ENCODE data around the gene CCDC33. TPM values are rescaled to one million over a fixed set of nuclear protein-coding genes. Genes with fewer than 3 reads are reported as not detected.

Gene CCDC33
- total RNA-seq, 1 experiment from 2014 or later = 0.77 TPM

DNA sequence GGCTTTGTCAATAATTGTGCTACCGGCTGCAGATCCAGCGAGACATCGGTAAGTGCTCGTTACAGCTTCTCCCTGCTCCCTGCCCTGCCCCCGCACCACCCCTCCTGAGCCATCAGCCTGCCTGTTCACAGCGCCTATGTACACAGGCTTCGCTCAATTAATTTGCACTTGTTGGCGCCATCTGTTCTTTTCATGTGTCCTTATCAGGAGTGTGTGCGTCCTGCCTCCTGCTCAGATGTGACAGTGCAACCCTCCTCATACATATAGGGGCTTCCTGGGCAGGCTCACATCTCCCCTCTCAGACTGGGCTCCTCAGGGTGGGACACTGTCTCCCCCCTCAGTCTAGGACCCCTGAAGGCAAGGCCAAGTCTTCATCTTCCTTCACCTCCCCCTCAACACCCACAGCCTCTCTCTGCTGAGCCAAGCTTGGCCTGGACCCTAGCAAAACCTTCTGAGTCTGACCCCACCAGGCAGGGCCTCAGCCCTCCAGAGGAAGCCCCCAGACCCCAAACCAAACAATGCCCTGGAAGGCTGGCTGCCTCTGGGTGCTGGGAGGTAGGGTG is 76.4 kb downstream of the CCDC33 start:
- Histone ChIP-seq H2AFZ (ENCODE audit: low read length) (no peak overlapping the region), H4K20me1 (ENCODE audit: low read length) (no peaks in the 10 kb centered on the region), H3K4me3 (ENCODE audit: low read length) (no peak overlapping the region), H3K27ac (ENCODE audit: low read length) (no peak overlapping the region), H3K9ac (ENCODE audit: low read length) (no peak overlapping the region), H3K9me2 (replicated peaks; ENCODE audit: low read length) (no peaks in the 10 kb centered on the region), H3K27me3 (ENCODE audit: low read length) (peaks cover 7% of the 10 kb centered on the region), H3F3A (ENCODE audit: low read length, unreplicated experiment) (no peaks in the 10 kb centered on the region), H3K79me2 (ENCODE audit: low read length) (no peaks in the 10 kb centered on the region), H3K4me1 (ENCODE audit: insufficient read depth, low read length) (no peaks in the 10 kb centered on the region), H3K36me3 (ENCODE audit: low read depth, low read length) (no peaks in the 10 kb centered on the region), H3K4me2 (ENCODE audit: low read length) (no peak overlapping the region), H3K9me3 (ENCODE audit: low read length) (no peaks in the 10 kb centered on the region)
- ATAC-seq (no peak), DNase-seq (no peak)
- TF ChIP-seq EZH2phosphoT487 (IDR thresholded peaks at IDR 0.05; ENCODE audit: borderline replicate concordance, low read length) (no peak), EZH2 (IDR thresholded peaks at IDR 0.05; ENCODE audit: low read length, unreplicated experiment) (no peak)
- TF ChIP-seq, protein P1, sequence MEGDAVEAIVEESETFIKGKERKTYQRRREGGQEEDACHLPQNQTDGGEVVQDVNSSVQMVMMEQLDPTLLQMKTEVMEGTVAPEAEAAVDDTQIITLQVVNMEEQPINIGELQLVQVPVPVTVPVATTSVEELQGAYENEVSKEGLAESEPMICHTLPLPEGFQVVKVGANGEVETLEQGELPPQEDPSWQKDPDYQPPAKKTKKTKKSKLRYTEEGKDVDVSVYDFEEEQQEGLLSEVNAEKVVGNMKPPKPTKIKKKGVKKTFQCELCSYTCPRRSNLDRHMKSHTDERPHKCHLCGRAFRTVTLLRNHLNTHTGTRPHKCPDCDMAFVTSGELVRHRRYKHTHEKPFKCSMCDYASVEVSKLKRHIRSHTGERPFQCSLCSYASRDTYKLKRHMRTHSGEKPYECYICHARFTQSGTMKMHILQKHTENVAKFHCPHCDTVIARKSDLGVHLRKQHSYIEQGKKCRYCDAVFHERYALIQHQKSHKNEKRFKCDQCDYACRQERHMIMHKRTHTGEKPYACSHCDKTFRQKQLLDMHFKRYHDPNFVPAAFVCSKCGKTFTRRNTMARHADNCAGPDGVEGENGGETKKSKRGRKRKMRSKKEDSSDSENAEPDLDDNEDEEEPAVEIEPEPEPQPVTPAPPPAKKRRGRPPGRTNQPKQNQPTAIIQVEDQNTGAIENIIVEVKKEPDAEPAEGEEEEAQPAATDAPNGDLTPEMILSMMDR (conservative IDR thresholded peaks at IDR 0.05; ENCODE audit: low read depth, low read length) = no peak
- ChIA-PET POLR2A (ENCODE audit: unreplicated experiment) (no interaction called here), CTCF (interaction anchor here (0.6 to 1.6 kb wide), 3 partner anchors 8 to 73 kb away, joined by 3 to 9 read pairs (median 4); no protein-coding TSS in a partner anchor)
- no TSS peak for BruUV-seq (replicated peaks)
- intact Hi-C loops (cut with micrococcal nuclease) = no loop called here

DNA sequence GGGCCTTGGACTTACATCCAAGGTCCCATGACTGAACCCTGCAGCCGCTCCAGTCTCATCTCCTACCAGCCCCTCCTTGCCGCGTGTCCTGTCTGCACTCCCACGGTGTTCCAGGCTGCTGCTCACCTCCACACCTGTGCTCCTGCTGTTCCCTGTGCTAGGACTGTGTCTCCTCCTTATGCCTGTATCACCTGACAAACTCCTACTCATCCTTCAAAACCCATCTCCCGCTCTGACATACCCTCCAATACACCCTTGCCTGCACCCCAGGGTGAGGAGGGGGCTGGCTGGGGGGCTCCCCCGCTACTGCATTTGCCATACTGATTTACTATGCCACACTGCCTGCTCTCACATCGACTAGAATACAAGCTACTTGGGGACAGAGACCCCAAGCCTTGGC is 77.8 kb downstream of the CCDC33 start:
- Histone ChIP-seq H3K36me3 (ENCODE audit: low read depth, low read length) (no peaks in the 10 kb centered on the region), H3K27ac (ENCODE audit: low read length) (no peak overlapping the region), H3K4me3 (ENCODE audit: low read length) (no peak overlapping the region), H4K20me1 (ENCODE audit: low read length) (no peaks in the 10 kb centered on the region), H3K4me2 (ENCODE audit: low read length) (no peak overlapping the region), H3K27me3 (ENCODE audit: low read length) (peaks cover 7% of the 10 kb centered on the region), H3K9ac (ENCODE audit: low read length) (no peak overlapping the region), H3K9me3 (ENCODE audit: low read length) (no peaks in the 10 kb centered on the region), H3K9me2 (replicated peaks; ENCODE audit: low read length) (no peaks in the 10 kb centered on the region), H3K4me1 (ENCODE audit: insufficient read depth, low read length) (no peaks in the 10 kb centered on the region), H2AFZ (ENCODE audit: low read length) (no peak overlapping the region), H3K79me2 (ENCODE audit: low read length) (no peaks in the 10 kb centered on the region), H3F3A (ENCODE audit: low read length, unreplicated experiment) (no peaks in the 10 kb centered on the region)
- ATAC-seq (no peak), DNase-seq (no peak)
- intact Hi-C loops (cut with micrococcal nuclease) = no loop called here
- ChIA-PET POLR2A (ENCODE audit: unreplicated experiment) (no interaction called here), CTCF (no interaction called here)
- TF ChIP-seq EZH2phosphoT487 (IDR thresholded peaks at IDR 0.05; ENCODE audit: borderline replicate concordance, low read length) (no peak), EZH2 (IDR thresholded peaks at IDR 0.05; ENCODE audit: low read length, unreplicated experiment) (no peak)
- TF ChIP-seq, protein P1 (conservative IDR thresholded peaks at IDR 0.05; ENCODE audit: low read depth, low read length) = no peak
- no TSS peak for BruUV-seq (replicated peaks)

DNA sequence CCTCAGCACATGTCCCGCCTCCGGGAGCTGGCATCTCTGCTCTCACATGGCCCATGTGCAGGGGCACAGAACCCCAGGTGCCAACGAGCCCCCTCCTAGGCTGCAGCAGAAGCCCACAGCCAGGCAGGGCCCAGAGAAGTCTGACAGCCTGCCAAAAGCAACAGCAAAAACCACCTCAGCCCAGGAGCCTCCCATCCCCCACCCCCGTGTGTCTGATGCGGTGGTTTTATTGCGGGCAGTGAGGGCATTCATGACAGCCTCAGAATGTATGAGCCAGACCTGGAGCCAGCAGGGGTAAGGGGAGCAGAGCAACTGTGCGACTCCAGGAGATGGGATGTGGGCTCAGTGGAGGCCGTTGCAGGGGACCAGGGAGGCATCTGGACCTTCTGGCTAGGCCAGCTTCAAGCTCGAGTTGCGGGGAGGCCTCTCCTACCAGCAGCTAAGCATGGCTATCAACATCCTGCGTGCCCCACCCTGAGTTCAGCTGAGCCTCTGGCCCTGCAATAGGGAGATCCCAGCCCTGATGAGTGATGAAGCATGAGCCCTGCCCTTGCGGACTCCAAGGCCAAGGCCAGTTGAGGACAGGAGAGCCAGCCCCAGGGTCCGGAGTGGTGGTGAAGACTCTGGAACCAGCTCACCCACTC is 78.8 kb downstream of the CCDC33 start:
- Histone ChIP-seq H3K27ac (ENCODE audit: low read length) (no peak overlapping the region), H4K20me1 (ENCODE audit: low read length) (no peaks in the 10 kb centered on the region), H3K4me1 (ENCODE audit: insufficient read depth, low read length) (no peaks in the 10 kb centered on the region), H3K79me2 (ENCODE audit: low read length) (no peaks in the 10 kb centered on the region), H3K4me3 (ENCODE audit: low read length) (no peak overlapping the region), H3K4me2 (ENCODE audit: low read length) (no peak overlapping the region), H3K9me2 (replicated peaks; ENCODE audit: low read length) (no peaks in the 10 kb centered on the region), H3K27me3 (ENCODE audit: low read length) (no peaks in the 10 kb centered on the region; the same call in 1 of the 2 replicates), H3K36me3 (ENCODE audit: low read depth, low read length) (no peaks in the 10 kb centered on the region), H3K9me3 (ENCODE audit: low read length) (no peaks in the 10 kb centered on the region), H3F3A (ENCODE audit: low read length, unreplicated experiment) (no peaks in the 10 kb centered on the region), H3K9ac (ENCODE audit: low read length) (no peak overlapping the region), H2AFZ (ENCODE audit: low read length) (no peak overlapping the region)
- ChIA-PET CTCF (no interaction called here), POLR2A (ENCODE audit: unreplicated experiment) (no interaction called here)
- intact Hi-C loops (cut with micrococcal nuclease) = no loop called here
- ATAC-seq (no peak), DNase-seq (no peak)
- no TSS peak for BruUV-seq (replicated peaks)
- TF ChIP-seq EZH2 (IDR thresholded peaks at IDR 0.05; ENCODE audit: low read length, unreplicated experiment) = no peak
- TF ChIP-seq, protein P1 (conservative IDR thresholded peaks at IDR 0.05; ENCODE audit: low read depth, low read length) = no peak
- no peak for TF ChIP-seq EZH2phosphoT487 (IDR thresholded peaks at IDR 0.05; ENCODE audit: borderline replicate concordance, low read length)

All from PC-3 (cell line).